G401.6 (cell line): ENCODE data around the gene KBTBD12.

Source experiments
- FAIRE-seq: peaks from 2 replicates; lab custom pipeline; 2012; peaks lifted over from hg19 to GRCh38; lab: Jason Lieb, UNC

Gene KBTBD12

GRCh38 chr3:128021768-128022372 lies 106.8 kb downstream of the KBTBD12 start:
- no peak for FAIRE-seq

- FAIRE-seq, result no peak
Measured at GRCh38 chr3:128033102-128033501, 118.1 kb downstream of the KBTBD12 start.

GRCh38 chr3:128036119-128036518 lies 121.1 kb downstream of the KBTBD12 start:
- no peak for FAIRE-seq
